LNCAP (cell line): ENCODE data around the gene NFYB.

Experiments used
- TF ChIP-seq, protein P1 (sequence below): fragments of 450-650 bp; IDR thresholded peaks from 2 replicates; pipeline ENCODE4 v1.5.1; 2017; ENCODE audit warnings: mild to moderate bottlenecking

Gene NFYB

DNA sequence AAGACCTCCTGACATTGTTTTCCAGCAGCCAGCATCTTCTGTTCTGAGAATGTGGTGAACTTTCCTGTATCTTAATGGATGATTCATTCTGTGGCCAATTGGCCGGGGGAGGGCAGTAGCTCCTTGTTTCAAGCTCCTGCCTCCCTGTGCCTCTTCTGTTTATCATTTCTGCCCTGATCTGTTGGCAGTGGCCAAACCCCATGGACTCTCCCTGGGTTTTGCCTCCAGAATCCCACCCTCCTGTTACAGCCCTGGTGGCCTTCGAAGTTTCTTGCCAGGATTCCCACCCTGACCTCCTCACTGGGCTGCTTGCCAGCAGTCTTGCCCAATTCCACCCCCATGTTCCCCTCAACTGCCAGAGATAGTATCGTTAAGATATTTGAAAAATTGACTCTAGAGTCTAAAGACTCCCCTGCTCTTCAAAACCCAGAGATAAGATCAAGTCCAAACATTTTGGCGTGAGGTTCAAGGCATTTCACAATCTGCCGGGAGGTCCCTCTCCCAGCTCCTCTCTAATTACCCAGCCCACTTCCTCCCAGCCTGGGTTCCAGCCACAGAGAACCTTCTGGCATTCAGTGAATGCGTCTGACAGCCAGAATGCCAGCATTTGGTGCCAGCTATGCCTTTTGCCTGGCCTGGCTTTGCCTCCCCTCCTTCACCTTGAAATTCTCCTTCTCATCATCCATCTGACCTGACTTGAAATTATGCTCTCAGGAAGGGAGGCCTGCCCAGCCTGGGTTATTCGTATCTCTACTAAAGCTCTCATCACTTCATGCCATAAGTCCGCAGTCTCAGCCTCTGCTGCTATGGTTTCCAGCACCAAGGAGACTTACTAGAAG lies 39.9 kb upstream of the NFYB start:
- TF ChIP-seq, protein P1, sequence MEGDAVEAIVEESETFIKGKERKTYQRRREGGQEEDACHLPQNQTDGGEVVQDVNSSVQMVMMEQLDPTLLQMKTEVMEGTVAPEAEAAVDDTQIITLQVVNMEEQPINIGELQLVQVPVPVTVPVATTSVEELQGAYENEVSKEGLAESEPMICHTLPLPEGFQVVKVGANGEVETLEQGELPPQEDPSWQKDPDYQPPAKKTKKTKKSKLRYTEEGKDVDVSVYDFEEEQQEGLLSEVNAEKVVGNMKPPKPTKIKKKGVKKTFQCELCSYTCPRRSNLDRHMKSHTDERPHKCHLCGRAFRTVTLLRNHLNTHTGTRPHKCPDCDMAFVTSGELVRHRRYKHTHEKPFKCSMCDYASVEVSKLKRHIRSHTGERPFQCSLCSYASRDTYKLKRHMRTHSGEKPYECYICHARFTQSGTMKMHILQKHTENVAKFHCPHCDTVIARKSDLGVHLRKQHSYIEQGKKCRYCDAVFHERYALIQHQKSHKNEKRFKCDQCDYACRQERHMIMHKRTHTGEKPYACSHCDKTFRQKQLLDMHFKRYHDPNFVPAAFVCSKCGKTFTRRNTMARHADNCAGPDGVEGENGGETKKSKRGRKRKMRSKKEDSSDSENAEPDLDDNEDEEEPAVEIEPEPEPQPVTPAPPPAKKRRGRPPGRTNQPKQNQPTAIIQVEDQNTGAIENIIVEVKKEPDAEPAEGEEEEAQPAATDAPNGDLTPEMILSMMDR = no peak

DNA sequence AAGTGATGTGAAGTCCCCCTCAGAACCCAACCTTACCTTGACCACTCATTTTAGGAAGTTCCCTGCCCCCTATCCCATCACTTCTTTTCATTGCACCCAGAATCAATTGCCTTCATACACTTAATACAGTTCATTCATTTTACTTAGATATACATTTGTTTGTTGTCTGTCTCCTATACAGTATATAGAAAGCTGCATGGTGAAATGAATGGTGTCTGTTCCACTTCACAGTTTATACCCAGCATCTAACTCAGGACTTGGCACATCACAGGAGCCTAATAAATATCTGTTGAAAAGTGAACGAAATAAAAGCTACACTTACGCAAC lies 39.3 kb upstream of the NFYB start:
- TF ChIP-seq, protein P1 = no peak

DNA sequence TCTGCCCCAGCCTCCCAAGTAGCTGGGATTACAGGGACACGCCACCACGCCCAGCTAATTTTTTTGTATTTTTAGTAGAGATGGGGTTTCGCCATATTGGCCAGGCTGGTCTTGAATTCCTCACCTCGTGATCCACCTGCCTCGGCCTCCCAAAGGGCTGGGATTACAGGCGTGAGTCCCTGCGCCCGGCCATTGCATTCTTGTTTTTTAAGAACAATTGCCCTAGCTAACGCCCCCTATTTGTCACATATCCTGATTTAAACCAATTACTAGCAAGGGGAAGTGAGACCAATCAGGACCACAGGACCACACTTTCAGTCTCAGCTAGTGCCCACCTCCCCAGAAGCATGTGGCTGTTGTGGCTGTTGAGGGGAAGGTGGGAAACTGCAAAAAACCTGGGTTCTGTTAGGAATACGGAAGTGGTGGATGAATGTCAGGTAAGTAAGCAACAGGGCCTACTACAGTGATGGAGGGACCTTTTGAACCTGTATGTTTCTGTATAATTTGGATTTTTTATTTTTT lies 37.8 kb upstream of the NFYB start:
- TF ChIP-seq, protein P1 = no peak

DNA sequence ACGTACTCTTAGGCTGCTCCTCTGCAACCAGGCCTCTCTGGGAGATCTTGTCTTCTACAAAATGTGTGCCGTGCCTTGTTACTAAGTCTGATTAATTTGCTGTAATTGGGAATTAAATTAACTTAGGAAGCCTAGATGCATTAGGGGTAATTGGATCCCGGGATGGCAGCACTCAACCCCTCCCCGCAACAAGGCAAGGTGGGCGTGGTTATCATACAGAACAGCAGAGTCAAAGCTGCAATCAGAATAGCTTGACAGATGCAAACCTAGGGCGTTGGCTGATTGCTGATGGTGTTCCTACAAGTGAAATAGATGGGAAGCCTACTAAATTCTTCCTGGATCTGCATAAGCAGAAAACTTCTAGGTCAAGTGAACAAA lies 34.5 kb upstream of the NFYB start:
- TF ChIP-seq, protein P1 = no peak

DNA sequence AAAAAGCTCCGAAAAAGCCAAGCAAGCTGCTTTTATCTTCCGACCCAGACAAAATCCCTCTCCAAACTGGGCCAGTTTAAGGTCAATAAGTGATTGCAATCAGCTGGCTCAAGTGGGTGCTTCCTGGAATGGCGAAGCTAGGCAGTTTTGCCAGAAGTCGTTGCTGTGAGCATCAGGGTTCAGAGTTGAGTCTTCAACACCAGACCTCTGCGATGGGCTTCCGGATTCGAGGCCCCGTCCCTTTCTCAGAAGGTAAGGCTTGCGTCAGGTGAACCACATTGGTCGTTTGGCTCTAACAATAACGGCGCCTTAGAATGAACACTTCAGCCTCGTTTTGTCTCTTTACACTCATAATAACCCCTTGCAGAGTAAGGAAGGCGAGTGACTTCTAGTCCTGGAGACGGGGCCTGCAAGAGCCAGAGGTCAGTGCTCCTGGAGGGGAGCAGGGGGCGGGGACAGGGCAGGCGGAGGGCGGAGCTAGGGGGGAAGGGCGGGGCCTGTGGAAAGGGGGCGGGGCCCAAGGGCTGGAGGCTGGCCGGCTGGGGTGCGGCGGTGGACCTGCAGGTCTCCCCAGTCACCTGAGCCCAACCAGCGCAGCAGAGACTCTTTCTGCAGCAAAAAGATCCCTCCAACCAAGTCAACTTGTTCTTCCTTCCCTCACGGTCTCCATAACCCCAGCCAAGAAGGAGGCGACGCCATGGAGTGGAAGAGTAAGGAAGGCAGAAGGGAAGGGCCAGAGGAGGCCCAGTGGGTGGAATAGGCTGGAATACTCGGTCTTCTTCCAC lies 34.0 kb upstream of the NFYB start:
- TF ChIP-seq, protein P1 = no peak

DNA sequence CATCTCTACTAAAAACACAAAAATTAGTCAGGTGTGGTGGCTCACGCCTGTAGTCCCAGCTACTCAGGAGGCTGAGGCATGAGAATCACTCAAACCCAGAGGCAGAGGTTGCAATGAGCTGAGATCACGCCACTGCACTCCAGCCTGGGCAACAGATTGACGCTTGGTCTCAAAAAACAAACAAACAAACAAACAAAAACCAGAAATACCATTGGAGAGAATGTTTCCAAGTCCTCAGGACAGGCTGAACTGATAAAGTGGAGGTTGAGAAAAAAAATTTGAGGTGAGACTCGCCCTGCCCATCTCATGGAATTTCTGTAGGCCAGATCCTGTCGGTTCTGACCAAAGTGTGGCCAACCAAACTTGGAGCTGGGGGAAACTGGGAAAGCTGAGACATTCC lies 30.6 kb upstream of the NFYB start:
- TF ChIP-seq, protein P1 = no peak

DNA sequence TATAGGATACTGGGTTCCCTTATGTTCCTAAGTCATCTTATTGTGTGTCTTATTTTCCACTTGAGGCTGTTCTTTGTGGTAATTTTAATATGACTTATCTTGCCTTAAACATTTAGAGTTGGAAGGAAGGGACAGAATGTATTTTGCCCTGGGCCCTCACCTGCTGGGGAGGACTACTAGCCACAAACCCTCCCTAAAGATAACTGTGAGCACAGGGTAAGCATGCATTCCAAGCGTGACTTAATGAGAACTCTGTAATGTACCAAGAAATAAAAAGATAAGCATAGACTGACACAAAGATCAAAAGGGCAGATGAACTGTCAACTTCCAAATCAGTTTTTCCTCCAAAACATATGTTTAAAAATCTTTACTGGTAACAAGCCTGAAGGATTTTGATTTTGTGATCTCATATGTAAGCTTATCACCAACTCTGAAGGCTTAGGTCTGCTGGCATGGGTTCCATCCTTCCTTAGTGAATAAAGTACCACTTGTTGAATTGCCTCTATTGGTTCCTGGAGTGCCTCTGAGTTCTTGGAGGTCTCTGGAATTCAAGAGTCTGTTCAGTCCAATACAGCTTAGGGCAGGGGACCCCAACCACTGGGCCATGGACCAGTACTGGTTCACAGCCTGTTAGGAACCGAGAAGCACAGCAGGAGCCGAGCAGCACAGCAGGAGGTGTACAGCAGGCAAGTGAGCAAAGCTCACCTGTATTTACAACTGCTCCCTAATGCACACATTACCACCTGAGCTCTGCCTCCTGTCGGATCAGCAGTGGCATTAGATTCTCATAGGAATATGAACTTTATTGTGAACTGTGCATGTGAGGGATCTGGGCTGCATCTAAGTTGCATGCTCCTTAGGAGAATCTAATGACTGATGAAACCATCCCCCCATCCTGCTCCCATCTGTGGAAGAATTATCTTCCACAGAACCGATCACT lies 29.8 kb upstream of the NFYB start:
- TF ChIP-seq, protein P1 = no peak
